ENCODE data around the gene GABARAP. TPM values are rescaled to one million over a fixed set of nuclear protein-coding genes. Genes with fewer than 3 reads are reported as not detected.

The GABARAP gene
- total and polyA plus RNA-seq, 2 of the 8 experiments (the other 6 are each of a cell fraction or from before 2014, with no cell fraction given): 252 to 581 TPM

GRCh38 chr17:7220593-7221277, 21.5 kb downstream of the GABARAP start:
- 0 out of 2 replicates have a peak overlapping the region, but pooled peaks have one; percentile 52 for H2BK12ac ChIP-seq (ENCODE audit: low read depth, low read length)
- H2BK5ac ChIP-seq (ENCODE audit: low read depth, low read length): peak overlapping the region; percentile 80; the same call in 1 of the 2 replicates
- ChIA-PET CTCF (ENCODE audit: partially characterized antibody) (interaction anchor here (0.6 to 4.3 kb wide), 13 partner anchors 10 to 178 kb away, joined by 3 to 46 read pairs (median 4); partner anchors contain the start of genes DVL2, GABARAP and PHF23), POLR2A (ENCODE audit: partially characterized antibody) (interaction anchor here (0.8 to 10.7 kb wide), 21 partner anchors 13 to 215 kb away, joined by 3 to 386 read pairs (median 4); partner anchors contain the start of genes CLDN7, CTDNEP1, DVL2 and ELP5)
- no peak overlapping the region for H2AK5ac ChIP-seq (ENCODE audit: low read depth, low read length)
- no peak overlapping the region for H3K56ac ChIP-seq (replicated peaks; ENCODE audit: insufficient read length, low read depth, low read length)
- peak overlapping the region; percentile 73 to 80 for H3K4me2 ChIP-seq (ENCODE audit: insufficient read depth in 1 of 2, low read depth in 2 of 2, low read length in 2 of 2)
- no peak overlapping the region for H4K5ac ChIP-seq (ENCODE audit: insufficient read length, low read depth, low read length)
- no peak for FAIRE-seq
- peak overlapping the region in 3 of 4 experiments; percentile 26 to 81 (median 69); a peak in 6 of 7 replicates for H3K9ac ChIP-seq (replicated peaks in 1 of 4; ENCODE audit: extremely low read depth in 1 of 4, low read depth in 3 of 4, low read length in 3 of 4)
- peak overlapping the region; percentile 49 for H3K27ac ChIP-seq (ENCODE audit: low read depth, low read length)
- H3K9me3 ChIP-seq (ENCODE audit: insufficient read depth in 2 of 2, low read depth in 1 of 2, low read length in 1 of 2): no peaks in the 10 kb centered on the region
- peaks cover 10 to 25% of the 10 kb centered on the region in 2 experiments for H4K20me1 ChIP-seq (replicated peaks in 1 of 2; ENCODE audit: control insufficient read depth in 1 of 2, insufficient read depth in 2 of 2, low read length in 2 of 2)
- H2BK120ac ChIP-seq (replicated peaks; ENCODE audit: low read depth, low read length): no peak overlapping the region
- no peak overlapping the region for H3K4ac ChIP-seq (replicated peaks; ENCODE audit: insufficient read length, low read depth, low read length)
- H3K23me2 ChIP-seq (ENCODE audit: low read depth, low read length): peaks cover 15% of the 10 kb centered on the region; the same call in 1 of the 2 replicates
- no peak overlapping the region for H2BK20ac ChIP-seq (ENCODE audit: low read length)
- H3K23ac ChIP-seq (ENCODE audit: insufficient read length): no peak overlapping the region
- no peaks in the 10 kb centered on the region for H3K27me3 ChIP-seq (replicated peaks in 1 of 4; ENCODE audit: control insufficient read depth in 3 of 4, extremely low read depth in 1 of 4, insufficient read depth in 3 of 4, low read length in 3 of 4)
- no peak overlapping the region for H2BK15ac ChIP-seq (ENCODE audit: low read length)
- DNase-seq (ENCODE audit: low read depth in 1 of 2, low spot score in 2 of 2): peak in 1 of 2 experiments; percentile 73
- H3K4me1 ChIP-seq (replicated peaks in 1 of 4; ENCODE audit: control insufficient read depth in 3 of 4, insufficient read depth in 4 of 4, low read length in 3 of 4): peaks cover 6 to 30% (median 20%) of the 10 kb centered on the region in 4 experiments
- WGBS, 2 experiments (ENCODE audit: extremely low coverage in 1 of 2, insufficient coverage in 1 of 2, insufficient read length in 1 of 2, insufficient replicate concordance in 2 of 2, low coverage in 1 of 2, low lambda C conversion rate in 2 of 2, missing lambda C conversion rate in 1 of 2): 65% methylated on average over 11 of the region's 11 CpGs; no CpG with 5 or more reads in 1 of the 2 experiments
- peak overlapping the region; percentile 76 to 93 (median 86) for H3K4me3 ChIP-seq (ENCODE audit: extremely low read depth in 1 of 4, insufficient read depth in 2 of 4, low read depth in 3 of 4, low read length in 4 of 4)
- H3K79me2 ChIP-seq (ENCODE audit: control insufficient read depth in 1 of 2, insufficient read depth in 2 of 2, low read length in 2 of 2): peaks cover 0 to 8% of the 10 kb centered on the region in 2 experiments; a peak in 1 of 4 replicates
- no peak overlapping the region for H2AFZ ChIP-seq (ENCODE audit: low read length)
- H3K14ac ChIP-seq (ENCODE audit: insufficient read length): no peak overlapping the region
- no peaks in the 10 kb centered on the region; the same call in 1 of the 2 replicates for H3K79me1 ChIP-seq (ENCODE audit: low read depth, low read length)
- no peak overlapping the region for H4K8ac ChIP-seq (ENCODE audit: extremely low read depth, insufficient read depth, low read length)
- H4K91ac ChIP-seq (replicated peaks; ENCODE audit: insufficient read length, low read length): no peak overlapping the region
- peaks cover 15 to 38% (median 28%) of the 10 kb centered on the region in 4 experiments; a peak in 7 of 8 replicates for H3K36me3 ChIP-seq (ENCODE audit: control insufficient read depth in 2 of 4, insufficient read depth in 4 of 4, low read length in 3 of 4)
- H3K18ac ChIP-seq (ENCODE audit: extremely low read depth, low read length): peak overlapping the region; percentile 65; the same call in 1 of the 2 replicates
- TF ChIP-seq POLR2A (IDR thresholded peaks at IDR 0.05; ENCODE audit: control extremely low read depth in 1 of 2, low read depth in 2 of 2, low read length in 2 of 2) (peak in 1 of 2 experiments; percentile 62; a peak in 2 of 3 replicates), TAF7 (optimal IDR thresholded peaks at IDR 0.05; ENCODE audit: borderline replicate concordance, low read depth, low read length) (no peak), SUZ12 (IDR thresholded peaks at IDR 0.05; ENCODE audit: low read length) (no peak), POLR2AphosphoS5 (IDR thresholded peaks at IDR 0.05; ENCODE audit: low read depth, low read length) (peak; percentile 69), RAD21 (IDR thresholded peaks at IDR 0.05 in 1 of 2, conservative IDR thresholded peaks at IDR 0.05 in 1 of 2; ENCODE audit: low read depth in 2 of 2, low read length in 2 of 2) (peak; percentile 56 to 71), BRCA1 (IDR thresholded peaks at IDR 0.05; ENCODE audit: low read depth, low read length) (no peak), JUND (IDR thresholded peaks at IDR 0.05; ENCODE audit: low read length) (no peak), RBBP5 (IDR thresholded peaks at IDR 0.05; ENCODE audit: borderline replicate concordance, low read depth, low read length) (0 out of 2 replicates have a peak, but pooled peaks have one; percentile 6), MAFK (IDR thresholded peaks at IDR 0.05; ENCODE audit: low read depth, low read length) (peak; percentile 73; the same call in 1 of the 2 replicates)
